Erythroblast (primary cell): ENCODE measurements around the gene XRCC5.

Experiments
- GATA1 ChIP-seq: IDR thresholded peaks from 2 replicates; pipeline ENCODE4 v1.6.1; 2011; ENCODE audit warnings: low read depth, mild to moderate bottlenecking, control low read depth, low read length, moderate library complexity
- POLR2A ChIP-seq: IDR thresholded peaks from 2 replicates; pipeline ENCODE4 v1.6.1; 2011; ENCODE audit warnings: mild to moderate bottlenecking, low read length

DNA sequence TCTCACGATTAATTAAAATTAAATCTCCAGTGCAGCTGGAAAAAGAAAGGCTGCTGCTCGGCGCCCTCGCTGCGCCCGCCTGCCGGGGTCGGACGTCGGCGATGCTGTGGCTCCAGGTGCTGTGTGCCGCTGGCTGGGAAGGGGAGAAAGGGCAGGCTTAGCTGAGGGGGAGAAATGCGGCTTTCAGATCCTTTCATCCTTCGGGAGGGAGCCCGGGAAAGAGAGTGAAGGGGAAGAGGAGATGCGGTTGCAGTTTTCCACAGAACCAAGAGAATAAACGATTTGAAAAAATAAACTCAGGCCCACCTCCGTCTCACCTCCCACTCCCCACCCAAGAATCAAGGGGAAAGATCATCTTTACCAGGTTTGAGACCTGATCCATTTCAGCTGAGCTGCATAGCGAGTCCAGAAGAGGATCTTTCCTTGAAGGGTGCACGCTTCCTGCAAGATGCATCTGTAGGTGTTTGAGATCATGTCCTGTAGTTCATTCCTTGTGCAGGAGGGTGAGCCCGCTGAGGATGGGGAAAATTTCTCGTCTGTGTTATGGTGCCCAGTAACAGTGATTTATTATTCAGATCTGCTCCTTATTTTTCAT, 26.9 kb upstream of the XRCC5 start:
- TF ChIP-seq POLR2A (no peak), GATA1 (no peak)
